Measurements from ENCODE around the gene GABRG2.

GRCh38 chr5:162139190-162139589 lies 71.6 kb downstream of the GABRG2 start:
- TF ChIP-seq CTCF (IDR thresholded peaks at IDR 0.05) (no peak), POLR2A (IDR thresholded peaks at IDR 0.05) (no peak), EP300 (IDR thresholded peaks at IDR 0.05) (no peak), POLR2AphosphoS5 (IDR thresholded peaks at IDR 0.05) (no peak)
